Thyroid gland (tissue), 4 donors: ENCODE data around the gene PTPRJ. TPM values are rescaled to one million over a fixed set of nuclear protein-coding genes. Genes with fewer than 3 reads are reported as not detected.

ENCODE experiments used
- DNase-seq, 2 donors: peaks; one replicate each; pipeline ENCODE4 v3.0.0-alpha.2; 2019
- H3K27ac ChIP-seq, 3 donors: fragments of 200-600 bp; sonication (generic); 1 replicate in 2 of 3; 2 replicates in 1 of 3; pipeline ENCODE4 v1.5.1; 2016 to 2019; ENCODE audit warnings: mild to moderate bottlenecking in 1 of 3, moderate library complexity in 1 of 3
- H3K27me3 ChIP-seq: fragments of 200-600 bp; sonication (generic); one replicate; pipeline ENCODE4 v1.5.1; 2019
- H3K36me3 ChIP-seq, 2 donors: fragments of 200-600 bp; sonication (generic); one replicate each; pipeline ENCODE4 v1.5.1; 2016 to 2019
- H3K4me1 ChIP-seq, 2 donors: fragments of 200-600 bp; sonication (generic); one replicate each; pipeline ENCODE4 v1.5.1; 2017 to 2019
- H3K4me3 ChIP-seq, 3 donors: fragments of 200-600 bp; sonication (generic); replicated peaks in 1 of 3; 1 replicate in 2 of 3; 2 replicates in 1 of 3; pipeline ENCODE4 v1.5.1; 2016; ENCODE audit warnings: mild to moderate bottlenecking in 1 of 3
- H3K9me3 ChIP-seq: fragments of 200-600 bp; sonication (generic); one replicate; pipeline ENCODE4 v1.5.1; 2017
- CTCF ChIP-seq, 6 experiments: fragments of 200-600 bp in 3 of 6; fragments of 450-650 bp in 3 of 6; sonication (generic) in 3 of 6; IDR thresholded peaks; one replicate each; pipeline ENCODE4 v1.5.1; 2016 to 2019; ENCODE audit warnings: antibody characterized with exemption in 6 of 6, mild to moderate bottlenecking in 2 of 6, inconsistent platforms in 1 of 6, moderate library complexity in 1 of 6
- POLR2A ChIP-seq, 2 donors: fragments of 450-650 bp; IDR thresholded peaks; one replicate each; pipeline ENCODE4 v1.6.1; 2017; ENCODE audit warnings: antibody characterized with exemption in 2 of 2, mild to moderate bottlenecking in 2 of 2, moderate library complexity in 1 of 2
- WGBS, 2 donors: methylation state at CpG; one replicate each; pipeline ENCODE4 v1.1.5; 2017; 5-methylcytosine and 5-hydroxymethylcytosine counted together
- intact Hi-C: fragments of 100-400 bp; cut with DNase I; formaldehyde crosslinking; loops from one replicate; pipeline ENCODE4 v1.15.1; 2023
- microRNA counts, 2 donors: library from miRNA; unstranded; fragments of <30 nt; microRNA quantifications; one replicate each; lab custom pipeline; 2016 to 2017
- microRNA-seq: library from miRNA; unstranded; fragments of <30 nt; microRNA quantifications from one replicate; pipeline ENCODE4, GENCODE V29; 2016
- small RNA-seq: library from RNA; depleted of rRNA; stranded (forward); fragments of <200 nt; gene quantifications from one replicate; pipeline ENCODE3, GENCODE V24; 2016
- total RNA-seq, 4 donors: library from RNA; depleted of rRNA; stranded (reverse); fragments of >200 nt; gene quantifications; one replicate each; pipeline ENCODE4 v1.2.3, GENCODE V29; 2016

The PTPRJ gene
- total RNA-seq, 4 donors from 2014 or later = 45.4 to 81.9 (median 58.6) TPM

- 67 to 72% methylated on average over 2 of the region's 2 CpGs for WGBS, 2 donors
- DNase-seq = no peak
- no peaks in the 10 kb centered on the region for H3K4me1 ChIP-seq
- H3K9me3 ChIP-seq = no peaks in the 10 kb centered on the region
- H3K4me3 ChIP-seq = no peak overlapping the region
- no peaks in the 10 kb centered on the region for H3K36me3 ChIP-seq
- H3K27me3 ChIP-seq = no peaks in the 10 kb centered on the region
- intact Hi-C loops = no loop called here
- TF ChIP-seq CTCF (IDR thresholded peaks at IDR 0.05) (no peak), POLR2A (IDR thresholded peaks at IDR 0.05) (no peak)
- H3K27ac ChIP-seq = no peak overlapping the region
Measured at GRCh38 chr11:48193876-48194275, 213.5 kb downstream of the PTPRJ start.

GRCh38 chr11:48207881-48208280 lies 227.5 kb downstream of the PTPRJ start:
- WGBS, 2 donors = 75 to 77% methylated on average over 2 of the region's 2 CpGs

GRCh38 chr11:48210052-48210451 lies 229.7 kb downstream of the PTPRJ start:
- Histone ChIP-seq H3K4me1 (no peaks in the 10 kb centered on the region), H3K27ac (no peak overlapping the region), H3K27me3 (no peaks in the 10 kb centered on the region), H3K9me3 (no peaks in the 10 kb centered on the region), H3K4me3 (no peak overlapping the region), H3K36me3 (no peaks in the 10 kb centered on the region)
- DNase-seq = no peak
- WGBS, 2 donors = 32 to 33% methylated on average over 7 of the region's 7 CpGs
- intact Hi-C loops = no loop called here
- TF ChIP-seq CTCF (IDR thresholded peaks at IDR 0.05) = no peak
- TF ChIP-seq POLR2A (IDR thresholded peaks at IDR 0.05) = no peak

More at GRCh38 chr11:48207881-48208280, 227.5 kb downstream of the PTPRJ start:
- Histone ChIP-seq H3K27ac (no peak overlapping the region), H3K27me3 (no peaks in the 10 kb centered on the region), H3K4me1 (no peaks in the 10 kb centered on the region), H3K4me3 (no peak overlapping the region), H3K36me3 (no peaks in the 10 kb centered on the region), H3K9me3 (no peaks in the 10 kb centered on the region)
- no peak for DNase-seq
- no peak for TF ChIP-seq CTCF (IDR thresholded peaks at IDR 0.05)
- intact Hi-C loops = no loop called here

- H3K9me3 ChIP-seq = no peaks in the 10 kb centered on the region
- TF ChIP-seq CTCF (IDR thresholded peaks at IDR 0.05) = no peak
- no peak for DNase-seq
- H3K4me1 ChIP-seq = no peaks in the 10 kb centered on the region
- intact Hi-C loops = no loop called here
- H3K27me3 ChIP-seq = no peaks in the 10 kb centered on the region
- H3K27ac ChIP-seq = no peak within 1 kb of the TSS
- H3K36me3 ChIP-seq = no peaks in the 10 kb centered on the region
- no peak within 1 kb of the TSS for H3K4me3 ChIP-seq
- 70 to 74% methylated on average over 2 of the region's 2 CpGs for WGBS, 2 donors
Measured at GRCh38 chr11:48216510-48216909, 236.2 kb downstream of the PTPRJ start, which contains the start of gene OR4B1. OR4B1 (plus strand) TSS chr11:48216810; CDS start chr11:48216810, 0 bp downstream.

MicroRNA genes within 50 kb of the gene (microRNA counts, 767-probe panel; counts per million panel counts)
- microRNA hsa-miR-3161 (lab: Ali Mortazavi, UCI) = 0 to 1,490 counts per million in 2 donors

Small RNA genes within 50 kb of the gene (microRNA-seq; reads per million reads assigned to microRNA genes)
- not detected for gene MIR3161

Small RNA genes within 50 kb of the gene (small RNA-seq; reads per million reads assigned to genes)
- not detected for gene MIR3161

Other genes starting within 250 kb of the PTPRJ start
- 100 to 1,000 TPM; 156 to 232 (median 194) TPM for gene FNBP4, start 213.2 kb upstream of the PTPRJ start, total RNA-seq
- gene NUP160, start 132.2 kb upstream of the PTPRJ start, total RNA-seq = 10 to 100 TPM; 36.5 to 53.6 (median 39.7) TPM
- not detected for gene OR4B1, start 236.3 kb downstream of the PTPRJ start, total RNA-seq